HG03280 (cell line): ENCODE measurements around the gene SOX15.
A peak's percentile ranks its signal among the peaks of the same experiment; 100 is the strongest.
"Not testable (repeated sequence)": the region's sequence is repeated elsewhere in the genome, so short reads cannot be mapped to it uniquely, and the experiment has no call there.

Experiments
- ATAC-seq: cut with Tn5 transposase; IDR thresholded peaks from one replicate; pipeline ENCODE4 v1.9.1; 2021; ENCODE audit warnings: mild to moderate bottlenecking, moderate library complexity; ENCODE audit not compliant: unreplicated experiment

The SOX15 gene

DNA sequence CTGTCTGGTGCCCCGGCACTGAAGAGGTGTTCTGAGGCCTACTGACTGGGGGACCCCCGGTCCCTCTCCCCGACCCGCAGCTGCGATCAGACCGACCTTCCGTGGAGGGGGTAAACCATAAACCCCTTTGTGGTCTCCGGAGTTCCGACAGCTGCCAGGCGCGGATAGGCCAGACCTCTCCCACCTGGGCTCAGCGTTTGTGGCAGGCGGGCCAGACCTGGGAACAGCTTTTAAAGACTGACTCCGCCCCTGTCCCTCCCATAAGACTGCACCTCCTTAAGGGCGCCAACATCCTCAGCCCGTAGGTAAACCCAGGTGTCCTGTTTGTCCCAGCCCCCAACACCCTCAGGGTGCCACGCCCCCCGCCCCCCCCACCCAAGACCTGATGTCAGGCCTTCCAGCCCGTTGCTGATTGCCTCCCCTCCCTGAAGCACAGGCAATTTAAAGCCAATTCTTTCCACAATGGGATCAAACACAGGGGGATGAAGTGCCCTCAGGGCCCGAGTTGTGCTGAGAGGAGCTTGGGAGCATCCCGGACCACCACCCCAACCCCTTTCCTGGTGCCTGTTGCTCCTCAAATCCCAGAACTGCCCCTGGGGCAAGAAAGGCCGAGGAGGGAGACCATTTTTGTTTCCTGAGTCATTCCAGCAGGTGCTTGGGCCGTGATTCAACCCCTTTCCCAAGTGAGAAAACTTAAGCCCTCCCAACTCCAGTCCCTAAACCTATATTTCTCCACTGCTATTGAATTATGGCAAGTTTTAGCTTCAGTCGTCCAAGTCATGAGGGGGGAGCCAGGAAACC is at the start of gene SOX15:
SOX15 (minus strand) TSS at position 204 of the 801 bp plus-strand sequence. CDS start 418 bp downstream, outside the sequence.
- ATAC-seq, result no peak

- ATAC-seq, result no peak
These were observed 46.3 kb upstream of the SOX15 start for GRCh38 chr17:7636163-7636562.

DNA sequence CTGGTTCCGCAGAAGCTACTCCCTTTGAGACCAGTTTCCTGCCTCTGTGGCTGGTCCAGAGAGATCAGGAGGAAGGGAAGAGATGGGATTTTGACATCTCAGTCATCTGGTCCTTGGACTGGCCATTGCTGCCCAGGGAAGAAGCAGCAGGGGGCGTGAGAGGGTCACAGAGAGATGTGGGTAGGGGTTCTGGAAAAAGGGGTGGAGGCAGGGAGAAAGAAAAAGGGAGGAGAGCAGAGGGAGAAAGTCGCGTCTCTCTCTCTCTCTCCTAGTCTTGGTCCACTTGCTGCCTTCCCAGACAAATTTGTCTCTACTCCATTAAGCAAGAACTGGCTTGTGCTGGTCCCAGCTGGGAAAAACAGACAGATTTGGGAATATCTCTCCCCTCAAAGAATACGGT is 44.5 kb upstream of the SOX15 start:
- ATAC-seq, result no peak

- ATAC-seq, result no peak
These were observed 43.2 kb upstream of the SOX15 start for GRCh38 chr17:7633093-7633492.

- ATAC-seq, result no peak
These were observed 42.6 kb upstream of the SOX15 start for GRCh38 chr17:7632492-7632894.

GRCh38 chr17:7631398-7632380 is 41.8 kb upstream of the SOX15 start:
- ATAC-seq, result no peak

- no peak for ATAC-seq
These were observed 40.2 kb upstream of the SOX15 start, which contains the start of gene SHBG for GRCh38 chr17:7629939-7630571. SHBG (plus strand) TSS chr17:7630135; CDS start chr17:7630173, 38 bp downstream.

DNA sequence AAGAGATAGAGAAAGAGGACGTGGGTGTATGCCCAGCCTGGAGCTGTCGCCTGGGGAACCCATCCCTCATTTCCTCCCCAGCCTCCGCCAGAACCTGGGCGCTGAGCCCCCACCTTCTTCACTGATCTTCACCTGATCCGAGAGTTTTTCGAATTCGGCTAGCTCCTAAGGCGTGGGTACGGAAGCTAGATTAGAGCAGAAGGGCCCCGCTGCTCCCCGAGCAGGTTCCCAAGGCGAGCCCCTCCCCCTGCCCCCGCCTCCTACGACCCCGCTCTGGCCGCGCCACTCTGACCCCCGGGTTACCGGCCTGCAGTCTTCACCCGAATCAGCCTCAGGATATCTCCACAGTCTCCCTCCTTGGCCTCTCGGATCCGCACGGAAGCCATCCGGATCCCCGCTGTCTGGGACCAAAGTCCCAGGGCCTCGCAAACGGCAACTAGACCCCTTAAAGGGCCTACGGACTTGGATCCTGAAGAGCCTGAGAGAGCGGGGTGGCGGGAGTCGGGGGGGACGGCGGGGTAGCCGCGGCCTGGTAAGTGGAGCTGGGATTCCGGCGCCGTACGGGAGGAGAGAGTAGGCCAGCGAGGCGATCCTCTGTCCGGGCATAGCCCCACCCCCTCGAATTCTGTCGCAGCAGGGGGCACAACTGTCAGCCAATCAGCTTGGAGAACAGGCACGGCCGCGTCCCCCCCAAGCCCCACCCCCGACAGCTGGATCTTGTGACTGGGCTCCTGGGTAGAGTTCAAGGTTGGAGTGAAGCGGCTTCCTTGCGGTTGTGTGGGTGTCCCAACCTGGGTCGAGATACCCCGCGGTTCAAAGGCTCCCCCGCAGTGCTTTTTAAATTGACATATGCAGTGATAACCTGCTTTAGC is 37.6 kb upstream of the SOX15 start, which contains the start of gene SAT2:
SAT2 (minus strand) TSS at position 572 of the 872 bp plus-strand sequence; CDS start at position 386, 186 bp downstream.
- peak; percentile 82 for ATAC-seq

DNA sequence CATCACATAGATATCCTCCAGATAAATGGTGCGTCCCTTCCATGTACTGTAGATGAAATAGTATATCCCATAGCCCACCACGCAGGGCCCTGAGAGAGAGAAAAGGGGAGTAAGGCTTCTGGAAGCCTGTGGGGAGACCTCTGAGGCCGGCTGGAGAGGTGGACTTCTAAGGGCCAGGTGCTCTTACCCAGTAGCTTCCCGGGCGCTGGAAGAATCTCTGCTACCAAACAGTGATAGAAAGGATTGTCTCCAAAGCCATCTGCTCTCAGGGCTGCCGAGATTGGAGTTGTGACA is 37.0 kb upstream of the SOX15 start:
- ATAC-seq, result peak; percentile 5

- ATAC-seq, result no peak
These were observed 36.4 kb upstream of the SOX15 start for GRCh38 chr17:7626307-7626706.

GRCh38 chr17:7625749-7626148 is 35.9 kb upstream of the SOX15 start:
- ATAC-seq, result not testable (repeated sequence)

DNA sequence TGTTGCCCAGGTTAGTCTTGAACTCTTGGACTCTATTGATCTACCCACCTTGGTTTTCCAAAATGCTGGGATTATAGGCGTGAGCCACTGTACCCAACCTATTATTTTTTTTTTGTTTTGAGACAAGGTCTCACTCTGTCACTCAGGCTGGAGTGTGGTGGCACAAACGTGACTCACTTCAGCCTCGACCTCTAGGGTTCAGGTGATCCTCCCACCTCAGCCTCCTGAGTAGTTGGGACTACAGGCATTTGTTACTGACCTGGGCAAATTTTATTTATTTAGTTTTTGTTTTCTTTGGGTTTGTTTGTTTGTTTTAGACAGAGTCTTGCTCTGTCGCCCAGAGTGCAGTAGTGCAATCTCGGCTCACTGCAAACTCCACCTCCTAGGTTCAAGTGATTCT is 33.8 kb upstream of the SOX15 start:
- no peak for ATAC-seq

- ATAC-seq, result no peak
These were observed 30.9 kb upstream of the SOX15 start for GRCh38 chr17:7620835-7621234.

DNA sequence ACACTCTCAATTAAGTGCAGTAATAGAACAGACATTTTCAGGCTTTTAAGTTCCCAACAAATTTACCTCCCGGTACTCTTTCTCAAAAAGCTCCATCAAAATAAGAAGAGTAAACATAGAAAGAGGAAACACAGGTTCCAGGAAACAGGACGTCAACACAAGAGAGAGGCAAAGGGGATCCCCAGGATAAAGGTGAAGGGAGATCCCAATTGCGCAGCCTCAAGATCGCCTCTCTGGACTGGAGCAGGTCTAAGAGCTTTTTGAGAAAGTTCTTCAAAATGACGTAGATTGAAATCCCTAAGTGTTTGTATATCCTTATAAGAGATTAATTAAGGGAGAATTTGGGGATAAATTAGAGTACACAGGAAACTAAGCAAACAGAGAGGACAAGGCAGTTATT is 28.7 kb upstream of the SOX15 start:
- ATAC-seq, result no peak

DNA sequence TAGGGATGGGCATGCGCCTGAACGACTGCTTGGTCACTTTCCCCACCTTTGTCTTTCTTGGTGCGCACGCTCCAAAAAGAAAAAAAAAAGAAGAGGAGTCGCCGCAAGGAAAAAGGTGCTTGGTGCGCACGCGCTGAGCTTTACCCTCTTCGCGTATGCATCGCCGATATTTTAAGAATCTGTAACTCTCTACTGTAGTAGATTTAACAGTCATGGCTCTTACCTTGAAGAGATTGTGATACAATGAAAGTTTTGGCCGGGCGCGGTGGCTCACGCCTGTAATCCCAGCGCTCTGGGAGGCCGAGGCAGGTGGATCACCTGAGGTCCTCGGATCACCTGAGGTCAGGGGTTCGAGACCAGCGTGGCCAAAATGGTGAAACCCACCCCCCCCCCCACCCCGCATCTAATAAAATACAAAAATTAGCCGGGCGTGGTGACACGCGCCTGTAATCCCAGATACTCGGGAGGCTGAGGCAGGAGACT is 25.4 kb upstream of the SOX15 start:
- no peak for ATAC-seq

GRCh38 chr17:7614425-7615264 is 24.8 kb upstream of the SOX15 start, which contains the start of gene FXR2:
FXR2 (minus strand) TSS chr17:7614897; CDS start chr17:7614532, 365 bp downstream.
- peak; percentile 87 for ATAC-seq

DNA sequence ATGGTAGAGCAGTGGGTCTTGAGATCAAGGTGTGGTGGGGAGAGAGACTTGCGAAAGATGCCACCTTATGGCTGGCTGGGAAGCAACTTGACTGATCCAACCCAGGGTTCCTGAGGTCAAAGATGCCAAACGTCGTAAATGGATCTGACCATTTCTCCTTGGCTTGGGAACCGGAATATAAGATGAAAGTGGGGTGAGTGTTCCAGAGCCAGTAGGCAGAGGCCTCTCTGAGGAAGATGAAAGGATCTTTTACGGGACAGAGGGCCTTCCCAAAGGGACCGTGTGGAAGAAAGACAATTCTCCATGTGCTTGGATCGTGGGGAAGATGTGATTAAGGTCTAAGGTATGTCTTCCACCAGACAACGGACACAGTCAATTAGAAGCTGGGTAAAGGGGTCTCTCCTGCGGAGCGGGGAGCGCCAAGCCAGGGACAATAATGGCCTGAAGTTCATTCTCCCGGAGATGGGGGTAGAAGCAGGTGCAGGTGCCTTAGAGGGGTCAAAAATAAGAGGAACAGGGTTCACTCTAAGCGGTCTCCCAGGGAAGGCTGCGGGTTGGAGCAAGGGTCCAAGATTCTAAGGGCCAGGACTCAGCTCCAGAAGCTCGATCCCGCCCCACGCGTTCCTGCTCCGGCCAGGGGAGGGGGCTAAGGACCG is 24.0 kb upstream of the SOX15 start:
- no peak for ATAC-seq

DNA sequence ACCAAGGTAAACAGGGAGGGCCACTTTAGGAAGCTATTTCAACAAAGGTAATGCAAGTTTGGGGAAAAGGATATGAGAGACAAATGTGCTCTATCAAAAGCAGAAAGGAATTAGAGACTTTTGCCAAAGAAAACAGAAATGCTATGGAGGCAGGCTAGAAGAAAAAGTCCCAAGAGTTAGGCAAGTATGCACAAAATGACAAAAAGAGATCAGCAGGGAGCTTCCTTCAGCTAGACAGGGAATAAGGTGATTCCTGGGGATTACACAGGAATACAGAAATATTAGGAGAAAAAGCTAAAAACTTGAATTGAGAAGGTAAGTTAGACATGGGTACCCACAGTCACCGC is 22.4 kb upstream of the SOX15 start:
- no peak for ATAC-seq
